ENCODE results near the gene MRPS25.
"Not testable (repeated sequence)": the region's sequence is repeated elsewhere in the genome, so short reads cannot be mapped to it uniquely, and the experiment has no call there.

Gene MRPS25

GRCh38 chr3:15009167-15009566 is 55.9 kb downstream of the MRPS25 start:
- Histone ChIP-seq H3K9ac (ENCODE audit: insufficient read length) (no peak overlapping the region), H3K9me3 (ENCODE audit: low read depth, low read length) (no peaks in the 10 kb centered on the region), H3K27ac (no peak overlapping the region), H3K4me3 (no peak overlapping the region), H3K36me3 (ENCODE audit: insufficient read depth, low read length) (peaks cover 10% of the 10 kb centered on the region; the same call in 1 of the 2 replicates)
- DNase-seq (ENCODE audit: low read depth, low spot score), result no peak
- no peak for TF ChIP-seq EZH2 (IDR thresholded peaks at IDR 0.05)
- no peak for TF ChIP-seq FOXP2 (optimal IDR thresholded peaks at IDR 0.05; ENCODE audit: control extremely low read depth, extremely low read length, insufficient read depth)
- no peak for TF ChIP-seq POLR2AphosphoS5 (IDR thresholded peaks at IDR 0.05; ENCODE audit: borderline replicate concordance, low read depth, low read length)

- H3K36me3 ChIP-seq (ENCODE audit: insufficient read depth, low read length), result peaks cover 6% of the 10 kb centered on the region; the same call in 1 of the 2 replicates
- no peak overlapping the region for H3K4me3 ChIP-seq
- no peak for TF ChIP-seq EZH2 (IDR thresholded peaks at IDR 0.05)
- no peak for TF ChIP-seq POLR2AphosphoS5 (IDR thresholded peaks at IDR 0.05; ENCODE audit: borderline replicate concordance, low read depth, low read length)
- no peak for TF ChIP-seq FOXP2 (optimal IDR thresholded peaks at IDR 0.05; ENCODE audit: control extremely low read depth, extremely low read length, insufficient read depth)
- H3K9ac ChIP-seq (ENCODE audit: insufficient read length), result no peak overlapping the region
- no peak overlapping the region for H3K27ac ChIP-seq
- no peak for DNase-seq (ENCODE audit: low read depth, low spot score)
- H3K9me3 ChIP-seq (ENCODE audit: low read depth, low read length), result no peaks in the 10 kb centered on the region
These were observed 57.4 kb downstream of the MRPS25 start for GRCh38 chr3:15007681-15008141.

GRCh38 chr3:14999182-14999581 is 65.9 kb downstream of the MRPS25 start:
- not testable (repeated sequence) for H3K27ac ChIP-seq; H3K4me3 ChIP-seq; H3K9me3 ChIP-seq (ENCODE audit: low read depth, low read length); H3K9ac ChIP-seq (ENCODE audit: insufficient read length); DNase-seq (ENCODE audit: low read depth, low spot score)
- H3K36me3 ChIP-seq (ENCODE audit: insufficient read depth, low read length), result peaks cover 15% of the 10 kb centered on the region; the same call in 1 of the 2 replicates

All from SK-N-MC (cell line).